ENCODE results near the gene F2RL3.

F2RL3 gene

DNA sequence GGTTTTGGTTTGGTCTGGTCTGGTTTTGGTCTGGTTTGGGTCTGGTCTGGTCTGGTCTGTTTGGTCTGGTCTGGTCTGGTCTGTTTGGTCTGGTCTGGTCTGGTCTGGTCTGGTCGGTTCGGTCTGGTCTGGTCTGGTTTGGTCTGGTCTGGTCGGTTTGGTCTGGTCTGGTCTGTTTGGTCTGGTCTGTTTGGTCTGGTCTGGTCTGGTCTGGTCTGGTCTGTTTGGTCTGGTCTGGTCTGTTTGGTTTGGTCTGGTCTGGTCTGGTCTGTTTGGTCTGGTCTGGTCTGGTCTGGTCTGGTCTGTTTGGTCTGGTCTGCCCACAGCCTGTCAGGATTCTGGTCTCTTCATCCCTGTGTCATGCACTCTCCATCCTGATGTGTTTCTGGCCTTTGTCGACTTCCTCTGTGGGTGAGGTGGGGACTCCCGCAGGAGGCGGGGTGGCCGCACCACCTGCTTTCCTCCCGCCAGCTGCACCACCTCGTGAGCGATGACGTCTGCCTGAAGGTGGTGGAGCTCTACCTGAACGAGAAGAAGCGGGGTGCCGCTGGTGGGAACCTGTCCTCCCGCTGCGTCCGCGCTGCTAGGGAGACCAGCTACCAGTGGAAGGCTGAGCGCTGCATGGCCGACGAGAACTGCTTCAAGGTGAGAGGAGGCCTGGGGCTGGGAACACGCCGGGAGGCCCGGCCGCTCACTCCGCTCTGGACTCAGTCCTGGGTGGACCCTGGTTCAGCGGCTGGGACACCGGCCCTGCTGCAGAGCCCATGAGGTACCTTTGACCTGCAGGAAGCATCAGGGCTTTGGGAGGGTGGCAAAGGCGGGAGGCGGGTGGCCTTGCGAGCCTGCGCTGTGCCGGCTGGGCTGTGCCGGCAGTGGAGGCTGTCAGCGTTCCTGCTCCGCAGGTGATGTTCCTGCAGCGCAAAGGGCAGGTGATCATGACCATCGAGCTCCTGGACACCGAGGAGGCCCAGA is 12.9 kb upstream of the F2RL3 start:
- DNase-seq = no peak

DNA sequence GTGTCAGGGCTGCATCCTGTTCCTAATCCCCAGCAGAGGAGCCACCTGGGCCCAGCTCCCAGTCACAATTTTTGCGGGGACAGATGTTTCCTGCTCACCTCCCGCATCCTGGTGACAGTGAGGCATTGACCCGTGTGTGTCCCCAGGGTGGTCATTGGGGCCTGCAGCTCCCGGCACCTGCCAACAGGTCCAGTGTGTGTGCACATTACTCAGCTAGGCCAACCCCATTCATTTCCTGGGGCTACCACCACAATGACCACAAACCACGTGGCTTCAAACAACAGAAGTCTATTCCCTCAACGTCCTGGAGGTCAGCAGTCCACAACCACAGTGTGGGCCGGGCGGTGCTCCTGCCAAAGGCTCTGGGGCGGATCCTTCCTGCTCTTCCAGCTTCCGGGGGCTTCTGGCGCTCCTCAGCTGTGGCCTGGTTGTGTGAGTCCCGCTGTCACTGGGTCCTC is 11.9 kb upstream of the F2RL3 start:
- no peak for DNase-seq

DNA sequence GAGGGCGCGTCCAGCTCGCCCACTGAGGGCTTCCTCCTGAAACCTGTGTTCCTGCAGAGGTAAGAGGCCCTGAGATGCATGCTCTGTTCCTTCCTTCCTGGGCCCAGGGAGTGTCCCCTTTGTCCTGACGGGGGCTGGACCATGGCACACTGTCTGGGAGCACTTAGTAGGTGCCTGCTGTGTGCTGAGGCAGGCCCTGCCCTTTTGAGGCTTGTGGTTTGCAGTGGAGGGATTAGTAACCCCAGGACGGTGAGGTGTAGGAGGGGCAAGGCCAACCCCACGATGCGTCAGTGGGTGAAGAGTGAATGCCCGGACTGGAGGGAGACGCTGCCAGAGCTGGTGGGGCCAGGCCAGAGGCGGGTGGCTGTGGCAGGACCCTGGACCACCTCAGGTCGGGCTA is 11.2 kb upstream of the F2RL3 start:
- DNase-seq = no peak

DNA sequence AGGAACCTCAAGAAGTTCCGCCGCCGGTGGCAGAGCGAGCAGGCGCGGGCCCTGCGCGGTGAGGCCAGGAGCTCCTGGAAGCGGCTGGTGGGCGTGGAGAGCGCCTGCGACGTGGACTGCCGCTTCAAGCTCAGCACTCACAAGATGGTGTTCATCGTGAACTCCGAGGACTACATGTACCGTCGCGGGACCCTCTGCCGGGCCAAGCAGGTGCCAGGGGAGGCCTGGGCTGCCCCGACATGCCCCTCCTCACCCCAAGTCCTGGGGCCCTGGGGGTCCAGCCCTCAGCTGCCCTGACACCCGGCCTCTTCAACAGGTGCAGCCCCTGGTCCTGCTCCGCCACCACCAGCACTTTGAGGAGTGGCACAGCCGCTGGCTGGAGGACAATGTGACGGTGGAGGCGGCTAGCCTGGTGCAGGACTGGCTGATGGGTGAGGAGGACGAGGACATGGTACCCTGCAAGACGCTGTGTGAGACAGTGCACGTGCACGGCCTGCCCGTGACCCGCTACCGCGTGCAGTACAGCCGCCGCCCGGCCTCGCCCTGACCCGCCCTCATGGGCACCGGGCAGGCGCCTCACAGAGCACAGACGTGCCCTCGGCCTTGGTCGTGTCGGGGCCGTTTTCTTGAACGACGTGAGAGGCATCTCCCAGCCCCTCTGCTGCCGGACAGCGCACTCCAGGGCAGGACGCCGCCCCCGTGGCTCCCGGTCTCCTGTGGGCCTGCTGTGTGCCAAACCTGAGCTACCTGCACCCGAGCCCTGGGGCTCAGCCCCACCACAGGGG is 10.4 kb upstream of the F2RL3 start:
- no peak for DNase-seq

DNA sequence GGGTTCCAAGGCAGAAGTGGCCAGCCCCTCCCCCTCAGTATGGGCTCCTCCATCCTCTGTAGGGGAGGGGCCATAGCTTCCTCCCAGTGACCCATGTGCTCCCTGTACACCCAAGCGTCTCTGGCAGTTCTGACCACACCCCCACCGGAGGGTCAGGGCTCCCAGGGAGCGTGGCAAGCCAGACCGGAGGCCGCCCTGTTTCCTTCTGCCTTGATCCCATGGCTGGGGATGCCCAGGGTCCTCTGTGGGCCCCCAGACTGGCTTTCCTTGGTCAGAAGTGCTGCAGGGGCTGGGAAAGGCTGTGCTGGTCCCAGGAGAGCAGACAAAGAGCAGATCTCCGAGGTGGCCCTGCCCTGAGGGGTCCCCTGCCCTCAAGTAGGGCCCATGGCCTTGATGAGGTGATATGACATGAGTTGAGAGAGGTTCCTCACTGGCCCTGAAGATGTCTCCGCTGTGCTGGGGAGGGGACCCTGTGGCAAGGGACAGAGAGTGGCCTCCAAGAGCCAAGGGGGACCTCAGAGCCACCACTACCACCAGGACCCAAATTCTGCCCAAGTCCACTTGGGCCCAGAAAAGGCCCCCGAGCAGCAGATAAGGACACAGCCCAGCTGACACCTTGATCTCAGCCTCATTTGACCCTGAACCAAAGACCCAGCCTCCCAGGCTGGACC is 7.8 kb upstream of the F2RL3 start:
- DNase-seq = no peak

DNA sequence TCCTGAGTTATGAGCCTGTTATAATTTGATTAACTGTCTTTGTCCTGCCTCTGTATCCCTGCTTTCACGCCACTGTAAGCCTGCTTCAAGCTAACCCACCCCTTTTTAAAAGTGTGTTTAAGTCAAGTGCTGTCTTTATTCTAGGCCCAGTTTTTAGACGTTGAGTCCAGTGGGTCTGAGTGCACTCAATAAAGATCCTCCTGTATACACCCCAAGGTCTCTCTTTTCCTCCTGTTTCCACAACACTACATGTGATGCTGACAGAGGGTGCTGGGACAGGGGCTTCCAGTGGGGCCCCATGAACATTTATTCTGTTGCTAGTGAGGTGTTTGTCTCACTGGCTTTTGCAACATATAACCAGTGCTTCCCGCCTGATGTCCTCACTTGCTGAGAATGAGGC is 6.7 kb upstream of the F2RL3 start:
- no peak for DNase-seq

DNA sequence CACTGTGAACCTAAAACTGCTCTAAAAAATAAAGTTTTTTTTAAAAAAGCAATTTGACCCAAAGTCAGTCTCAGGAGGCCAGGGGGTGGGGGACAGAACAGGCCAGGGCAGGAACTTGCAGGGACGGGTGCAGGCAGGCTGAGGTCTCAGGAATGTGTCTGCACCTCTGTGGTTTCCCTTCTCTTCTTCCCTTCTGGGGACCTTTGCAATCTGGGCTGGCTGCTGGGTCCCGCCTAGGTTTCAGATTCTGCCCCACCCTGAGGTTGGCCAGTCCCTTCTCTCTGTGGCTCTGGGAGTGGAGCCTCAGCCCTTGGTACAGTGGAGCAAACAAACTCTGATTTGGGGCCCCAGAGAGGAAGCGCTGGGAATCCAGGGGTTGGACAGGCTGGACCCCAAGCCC is 5.3 kb upstream of the F2RL3 start:
- DNase-seq = no peak

DNA sequence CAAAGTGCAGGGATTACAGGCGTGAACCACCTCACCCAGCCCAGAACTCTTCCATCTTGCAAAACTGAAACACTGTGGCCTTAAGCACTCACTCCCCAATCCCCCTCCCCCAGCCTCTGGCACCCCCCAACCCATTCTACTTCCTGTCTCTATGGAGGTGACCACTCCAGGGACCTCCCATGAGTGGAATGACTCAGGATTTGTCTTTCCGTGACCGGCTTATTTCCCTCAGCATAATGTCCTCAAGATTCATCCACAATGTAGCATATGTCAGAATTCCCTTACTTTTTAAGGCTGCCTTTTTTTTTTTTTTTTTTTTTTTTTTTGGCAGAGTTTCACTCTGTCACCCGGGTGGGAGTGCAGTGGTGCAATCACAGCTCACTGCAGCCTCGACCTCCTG is 3.6 kb upstream of the F2RL3 start:
- DNase-seq = no peak

DNA sequence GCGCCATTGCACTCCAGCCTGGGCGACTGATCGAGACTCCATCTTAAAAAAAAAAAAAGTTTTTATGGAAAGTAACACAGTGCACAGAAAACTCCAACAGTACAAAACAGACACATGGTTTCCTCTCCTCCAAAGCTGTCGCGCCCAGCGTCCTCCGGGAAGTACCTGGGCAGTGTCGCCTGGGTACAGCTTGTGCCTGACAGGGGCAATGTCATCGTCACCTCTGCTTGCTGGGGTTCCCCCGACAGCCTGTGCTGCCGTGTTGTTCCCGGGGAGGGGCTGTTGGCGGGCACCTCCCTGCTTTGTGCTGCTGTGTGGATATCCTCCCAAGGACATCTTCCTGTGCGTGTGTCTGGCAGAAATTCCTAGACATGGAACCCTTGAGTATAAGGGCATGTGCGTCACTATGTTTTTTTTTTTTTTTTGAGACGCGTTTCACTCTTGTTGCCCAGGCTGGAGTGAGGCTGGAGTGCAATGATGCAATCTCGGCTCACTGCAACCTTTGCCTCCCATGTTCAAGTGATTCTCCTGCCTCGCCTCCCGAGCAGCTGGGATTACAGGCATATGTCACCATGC is 2.4 kb upstream of the F2RL3 start:
- DNase-seq = no peak

DNA sequence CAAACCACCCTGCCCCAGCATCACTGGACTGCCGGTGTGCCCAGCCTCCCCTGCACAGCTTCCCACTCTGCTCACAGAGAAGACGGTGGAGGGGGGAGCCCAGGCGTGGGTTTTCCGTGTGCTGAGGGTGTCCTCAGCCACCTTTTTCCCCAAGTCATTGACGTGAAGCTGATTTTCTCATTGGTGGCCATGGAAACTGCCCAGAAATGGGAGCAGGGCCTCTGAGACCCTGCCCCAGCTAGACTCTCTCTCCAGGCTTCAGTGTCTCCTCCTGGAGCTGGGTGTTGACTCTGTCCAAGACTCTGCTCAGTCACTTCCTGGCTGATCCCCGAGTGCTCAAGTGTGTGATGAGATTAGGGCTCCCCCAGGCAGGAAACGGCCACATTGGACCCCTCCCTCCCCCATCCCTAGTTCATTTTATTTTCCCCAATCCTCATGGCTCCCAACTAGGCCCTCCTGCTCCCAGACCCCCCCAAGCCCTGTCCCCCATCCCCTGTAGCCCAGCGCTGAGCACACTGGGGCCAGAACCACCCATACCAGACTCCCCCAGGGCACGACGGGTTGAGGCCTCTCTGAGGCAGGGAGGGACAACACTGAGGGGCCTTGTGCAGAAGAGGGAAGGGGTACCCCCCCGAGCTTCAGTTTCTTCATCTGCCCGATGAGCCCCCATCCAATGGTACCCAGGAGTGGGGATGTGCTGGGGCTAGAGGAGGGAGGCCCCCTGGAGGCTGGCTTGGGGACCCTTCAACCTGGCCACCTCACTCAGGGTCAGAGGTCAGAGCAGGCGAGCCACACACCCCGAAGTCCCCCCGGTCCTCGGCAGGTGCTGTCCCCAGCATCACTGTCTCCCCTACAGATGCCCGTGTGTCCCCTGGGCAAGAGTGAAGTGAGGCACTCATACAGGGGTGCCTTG is 1.2 kb upstream of the F2RL3 start:
- no peak for DNase-seq

DNA sequence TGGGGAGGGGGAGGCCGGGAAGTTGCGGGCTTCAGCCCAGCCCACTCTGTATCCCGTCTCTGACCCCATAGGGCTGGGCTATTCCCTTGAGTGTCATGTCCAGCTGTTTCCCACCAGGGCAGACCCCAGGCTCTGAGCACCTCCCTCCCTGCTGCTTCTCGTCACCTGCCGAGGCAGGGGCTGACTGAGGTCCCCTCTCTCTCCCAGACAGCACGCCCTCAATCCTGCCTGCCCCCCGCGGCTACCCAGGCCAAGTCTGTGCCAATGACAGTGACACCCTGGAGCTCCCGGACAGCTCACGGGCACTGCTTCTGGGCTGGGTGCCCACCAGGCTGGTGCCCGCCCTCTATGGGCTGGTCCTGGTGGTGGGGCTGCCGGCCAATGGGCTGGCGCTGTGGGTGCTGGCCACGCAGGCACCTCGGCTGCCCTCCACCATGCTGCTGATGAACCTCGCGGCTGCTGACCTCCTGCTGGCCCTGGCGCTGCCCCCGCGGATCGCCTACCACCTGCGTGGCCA is 625 bp downstream of the F2RL3 start:
- no peak for DNase-seq

DNA sequence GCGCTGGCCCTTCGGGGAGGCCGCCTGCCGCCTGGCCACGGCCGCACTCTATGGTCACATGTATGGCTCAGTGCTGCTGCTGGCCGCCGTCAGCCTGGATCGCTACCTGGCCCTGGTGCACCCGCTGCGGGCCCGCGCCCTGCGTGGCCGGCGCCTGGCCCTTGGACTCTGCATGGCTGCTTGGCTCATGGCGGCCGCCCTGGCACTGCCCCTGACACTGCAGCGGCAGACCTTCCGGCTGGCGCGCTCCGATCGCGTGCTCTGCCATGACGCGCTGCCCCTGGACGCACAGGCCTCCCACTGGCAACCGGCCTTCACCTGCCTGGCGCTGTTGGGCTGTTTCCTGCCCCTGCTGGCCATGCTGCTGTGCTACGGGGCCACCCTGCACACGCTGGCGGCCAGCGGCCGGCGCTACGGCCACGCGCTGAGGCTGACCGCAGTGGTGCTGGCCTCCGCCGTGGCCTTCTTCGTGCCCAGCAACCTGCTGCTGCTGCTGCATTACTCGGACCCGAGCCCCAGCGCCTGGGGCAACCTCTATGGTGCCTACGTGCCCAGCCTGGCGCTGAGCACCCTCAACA is 1.2 kb downstream of the F2RL3 start:
- DNase-seq = no peak

DNA sequence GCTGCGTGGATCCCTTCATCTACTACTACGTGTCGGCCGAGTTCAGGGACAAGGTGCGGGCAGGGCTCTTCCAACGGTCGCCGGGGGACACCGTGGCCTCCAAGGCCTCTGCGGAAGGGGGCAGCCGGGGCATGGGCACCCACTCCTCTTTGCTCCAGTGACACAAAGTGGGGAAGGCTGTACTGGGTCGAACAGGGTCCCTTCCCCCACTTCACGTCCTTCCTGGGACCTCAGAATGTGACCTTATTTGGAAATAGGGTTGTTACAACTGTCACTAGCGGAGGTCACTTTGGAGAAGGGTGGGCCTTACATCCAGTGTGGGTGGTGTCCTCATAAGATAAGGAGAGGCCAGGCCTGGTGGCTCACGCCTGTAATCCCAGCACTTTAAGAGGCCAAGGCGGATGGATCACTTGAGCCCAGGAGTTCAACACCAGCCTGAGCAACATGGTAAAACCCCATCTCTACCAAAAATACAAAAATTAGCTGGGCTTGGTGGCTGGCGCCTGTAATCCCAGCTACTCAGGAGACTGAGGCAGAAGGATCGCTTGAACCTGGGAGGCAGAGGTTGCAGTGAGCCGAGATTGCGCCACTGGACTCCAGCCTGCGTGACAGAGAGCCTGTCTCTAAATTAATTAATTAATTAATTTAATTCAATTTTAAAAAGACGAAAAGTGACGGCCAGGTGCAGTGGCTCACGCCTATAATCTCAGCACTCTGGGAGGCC is 1.8 kb downstream of the F2RL3 start:
- no peak for DNase-seq

DNA sequence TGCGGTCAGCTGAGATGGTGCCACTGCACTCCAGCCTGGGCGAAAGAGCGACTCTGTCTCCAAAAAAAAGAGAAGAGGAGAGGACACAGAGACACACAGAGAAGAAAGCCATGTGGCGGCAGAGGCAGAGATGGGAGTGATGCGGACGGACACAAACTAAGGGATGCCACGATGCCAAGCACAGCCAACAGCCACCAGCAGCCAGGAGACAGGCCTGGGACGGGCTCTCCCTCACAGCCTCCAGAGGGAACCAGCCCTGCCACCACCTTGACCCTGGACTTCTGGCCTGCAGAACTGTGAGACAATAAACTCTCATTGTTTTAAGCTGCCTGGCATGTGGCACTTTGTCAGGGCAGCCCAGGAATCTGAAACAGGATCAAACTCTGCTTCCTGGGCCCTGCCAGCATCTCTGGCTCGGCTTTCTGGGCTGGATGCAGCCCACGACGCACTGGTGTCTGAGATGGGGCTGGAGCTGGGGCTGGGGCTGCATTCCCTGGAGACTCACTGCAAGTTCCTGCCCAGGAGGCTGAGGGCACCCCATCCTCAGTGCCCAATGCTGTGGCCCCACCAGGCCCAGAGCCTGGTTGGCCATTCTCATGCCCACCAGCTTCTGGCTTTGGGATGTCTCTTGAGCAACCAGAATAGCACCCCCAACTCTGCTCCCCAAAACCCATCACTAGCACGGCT is 3.0 kb downstream of the F2RL3 start:
- DNase-seq = no peak

DNA sequence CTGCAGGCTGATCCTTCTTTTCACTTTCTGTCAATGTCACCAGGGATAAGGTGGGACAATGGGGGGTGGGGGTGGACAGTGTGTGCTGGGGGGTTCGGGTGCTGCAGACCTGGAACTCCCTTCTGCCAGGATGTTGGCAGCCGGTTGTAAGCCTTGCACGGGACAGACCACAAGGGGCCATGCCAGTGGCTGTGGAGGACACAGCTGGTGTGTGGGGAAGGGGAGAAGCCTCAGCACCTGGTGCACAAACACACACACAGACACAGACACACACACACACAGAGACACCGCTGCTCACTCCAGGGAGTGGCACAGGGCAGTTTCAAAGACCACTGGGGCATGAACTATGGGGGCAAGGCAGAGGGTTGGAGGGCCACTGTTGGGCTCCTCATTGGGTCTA is 3.6 kb downstream of the F2RL3 start:
- no peak for DNase-seq

DNA sequence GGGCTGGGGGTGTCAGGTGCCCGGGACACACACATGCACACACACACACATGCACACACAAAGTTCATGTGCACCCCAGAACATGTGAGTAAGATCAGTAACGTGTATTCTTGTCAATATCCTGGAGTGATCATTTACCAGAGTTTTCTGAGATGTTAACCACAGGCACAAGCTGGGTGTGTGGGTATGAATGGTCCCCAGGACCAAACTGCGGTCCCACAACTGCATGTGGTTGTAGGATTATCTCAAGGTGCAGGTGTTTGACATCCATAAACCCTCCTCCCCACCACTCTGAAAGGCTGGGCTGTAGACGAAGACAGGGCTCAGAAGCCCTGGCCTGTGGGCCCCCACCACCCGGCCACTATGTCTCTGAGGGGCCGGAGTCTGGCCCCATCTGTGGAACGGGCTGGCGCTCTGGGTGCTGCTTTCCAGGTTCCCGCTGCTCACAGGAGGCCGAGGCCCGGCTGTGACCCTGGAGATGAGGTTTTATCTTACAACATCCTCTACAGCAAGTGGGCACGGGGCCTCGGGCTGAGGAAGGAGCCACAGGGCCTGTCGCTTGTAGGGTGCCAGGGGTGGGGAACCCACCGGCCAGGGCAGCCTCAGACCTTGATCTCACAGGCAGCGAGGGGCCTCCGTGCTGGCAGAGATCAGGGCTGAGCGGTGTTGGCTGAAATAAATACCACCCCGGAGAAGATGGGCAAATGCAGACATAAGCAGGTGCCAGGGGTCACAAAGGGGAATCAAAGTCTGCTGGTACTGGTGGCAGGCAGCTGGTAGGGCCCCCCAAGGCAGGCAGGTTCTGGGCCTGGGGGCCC is 4.3 kb downstream of the F2RL3 start:
- DNase-seq = no peak

DNA sequence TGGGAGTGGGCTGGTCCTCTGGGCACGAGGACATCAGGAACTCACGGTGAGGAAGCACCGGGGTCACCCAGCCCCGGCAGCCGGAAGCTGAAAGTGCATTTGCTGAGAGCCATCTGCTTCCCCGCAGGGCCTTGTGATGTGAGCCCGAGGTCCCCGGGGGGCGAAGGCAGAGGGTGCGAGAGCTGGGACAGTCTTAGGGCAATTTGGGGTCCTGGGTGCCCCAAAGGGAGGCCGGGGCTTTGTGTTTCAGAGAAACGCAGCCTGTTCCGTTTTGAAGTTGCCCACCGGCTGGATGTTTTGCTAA is 4.8 kb downstream of the F2RL3 start:
- no peak for DNase-seq

DNA sequence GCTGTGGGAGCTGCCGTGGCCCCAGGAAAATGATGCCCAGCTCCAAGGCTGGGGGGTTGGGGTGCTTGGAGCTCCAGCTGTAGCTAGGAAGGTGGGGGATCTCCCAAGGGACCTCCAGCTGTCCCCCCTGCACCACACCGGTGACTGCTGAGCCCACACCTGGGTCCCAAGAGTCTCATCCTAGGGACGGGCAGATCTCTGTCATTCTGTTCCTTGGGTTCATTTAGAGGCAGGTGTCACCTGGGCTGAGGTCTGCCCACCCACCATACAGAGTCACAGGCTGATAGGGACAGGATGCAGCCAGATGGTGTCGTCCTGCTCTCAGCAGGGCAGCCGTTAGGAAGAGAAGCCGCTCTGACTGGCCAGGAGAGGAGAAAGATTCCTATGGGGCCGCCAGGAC is 5.3 kb downstream of the F2RL3 start:
- no peak for DNase-seq

DNA sequence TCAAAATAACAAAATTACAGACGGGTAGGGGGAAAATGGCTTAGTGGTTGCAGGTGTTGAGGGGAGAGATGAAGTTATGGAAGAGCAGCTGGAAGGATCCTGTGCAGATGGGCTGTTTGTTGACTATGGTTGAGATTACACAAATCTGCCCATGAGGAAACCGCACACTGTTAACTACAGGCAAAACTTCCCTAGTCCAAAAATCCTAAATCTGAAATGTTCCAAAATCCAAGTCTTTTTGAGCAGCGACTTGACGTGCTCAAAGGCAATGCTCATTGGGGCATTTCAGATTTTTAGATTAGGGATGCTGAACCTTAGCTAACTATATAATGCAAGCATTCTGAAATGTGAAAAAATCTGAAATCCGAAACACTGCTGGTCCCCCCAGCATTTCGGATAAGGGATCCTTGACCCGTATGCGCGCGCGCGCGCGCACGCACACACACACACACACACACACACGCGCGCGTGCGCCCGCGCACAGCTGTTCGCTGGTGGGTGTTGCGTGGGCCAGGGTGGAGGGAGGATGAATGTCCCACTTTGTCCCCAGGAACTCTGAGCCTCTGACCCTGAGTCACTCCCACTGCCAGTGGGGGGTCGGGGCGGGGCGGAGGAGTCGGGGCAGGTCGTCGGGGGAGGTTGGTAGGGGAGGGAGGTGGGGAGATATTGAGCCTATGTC is 6.8 kb downstream of the F2RL3 start:
- no peak for DNase-seq

Data from NCI-H2081 treated with DMSO at 0.1 percent for 48 hours (cell line).